Measurements from ENCODE around the gene REEP5.

REEP5 gene

DNA sequence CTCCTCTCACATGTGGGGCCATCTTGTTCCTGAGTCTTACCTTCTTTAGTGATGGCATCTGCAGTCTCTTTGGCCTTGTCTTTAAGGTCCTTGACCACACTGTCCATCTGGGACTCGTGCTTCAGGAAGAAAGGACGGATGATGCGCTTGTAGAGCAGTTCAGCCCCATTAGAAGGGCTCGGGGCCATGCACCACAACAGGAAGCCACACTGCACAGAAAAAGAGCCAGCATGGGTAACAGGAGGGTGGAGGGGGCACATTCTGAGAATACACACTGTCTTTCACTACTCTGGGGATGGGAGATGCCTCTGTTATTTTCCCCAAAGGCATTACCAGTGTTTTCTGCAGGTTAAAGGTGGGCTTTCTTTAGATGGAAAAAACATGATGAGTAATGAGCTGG lies 35.1 kb downstream of the REEP5 start:
- TF ChIP-seq MYC (IDR thresholded peaks at IDR 0.05; ENCODE audit: low read depth, low read length) = no peak
- TF ChIP-seq, protein P1, sequence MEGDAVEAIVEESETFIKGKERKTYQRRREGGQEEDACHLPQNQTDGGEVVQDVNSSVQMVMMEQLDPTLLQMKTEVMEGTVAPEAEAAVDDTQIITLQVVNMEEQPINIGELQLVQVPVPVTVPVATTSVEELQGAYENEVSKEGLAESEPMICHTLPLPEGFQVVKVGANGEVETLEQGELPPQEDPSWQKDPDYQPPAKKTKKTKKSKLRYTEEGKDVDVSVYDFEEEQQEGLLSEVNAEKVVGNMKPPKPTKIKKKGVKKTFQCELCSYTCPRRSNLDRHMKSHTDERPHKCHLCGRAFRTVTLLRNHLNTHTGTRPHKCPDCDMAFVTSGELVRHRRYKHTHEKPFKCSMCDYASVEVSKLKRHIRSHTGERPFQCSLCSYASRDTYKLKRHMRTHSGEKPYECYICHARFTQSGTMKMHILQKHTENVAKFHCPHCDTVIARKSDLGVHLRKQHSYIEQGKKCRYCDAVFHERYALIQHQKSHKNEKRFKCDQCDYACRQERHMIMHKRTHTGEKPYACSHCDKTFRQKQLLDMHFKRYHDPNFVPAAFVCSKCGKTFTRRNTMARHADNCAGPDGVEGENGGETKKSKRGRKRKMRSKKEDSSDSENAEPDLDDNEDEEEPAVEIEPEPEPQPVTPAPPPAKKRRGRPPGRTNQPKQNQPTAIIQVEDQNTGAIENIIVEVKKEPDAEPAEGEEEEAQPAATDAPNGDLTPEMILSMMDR (IDR thresholded peaks at IDR 0.05; ENCODE audit: low read depth, low read length) = no peak
- TF ChIP-seq, protein P2, sequence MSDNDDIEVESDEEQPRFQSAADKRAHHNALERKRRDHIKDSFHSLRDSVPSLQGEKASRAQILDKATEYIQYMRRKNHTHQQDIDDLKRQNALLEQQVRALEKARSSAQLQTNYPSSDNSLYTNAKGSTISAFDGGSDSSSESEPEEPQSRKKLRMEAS (IDR thresholded peaks at IDR 0.05; ENCODE audit: low read depth, low read length) = no peak
- no peak for TF ChIP-seq POLR2A (IDR thresholded peaks at IDR 0.05; ENCODE audit: extremely low read depth, insufficient read length)
- DNase-seq (ENCODE audit: low read depth) = no peak
- no peak overlapping the region for H3K4me3 ChIP-seq (ENCODE audit: low read depth, low read length)

DNA sequence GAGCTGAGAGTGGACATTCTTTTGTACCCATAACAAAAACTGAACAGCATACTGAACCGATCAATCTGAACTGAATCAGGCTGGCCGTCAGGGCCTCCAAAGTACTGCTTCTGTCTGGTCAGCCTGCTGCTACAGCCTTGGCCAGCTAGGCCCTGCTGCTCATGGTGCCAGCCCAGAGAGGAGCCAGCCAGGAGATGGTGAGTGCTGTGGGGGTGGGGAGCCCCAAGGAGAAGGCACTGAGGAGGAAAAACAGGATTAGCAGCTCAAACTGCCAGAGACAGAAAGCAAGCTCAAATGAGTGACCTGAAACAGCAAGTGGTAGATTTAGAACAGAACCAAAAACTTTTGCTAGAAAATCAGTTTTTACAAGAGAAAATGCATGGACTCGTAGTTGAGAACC lies 37.0 kb downstream of the REEP5 start:
- DNase-seq (ENCODE audit: low read depth) = no peak
- H3K4me3 ChIP-seq (ENCODE audit: low read depth, low read length) = no peak overlapping the region
- TF ChIP-seq, protein P2 (IDR thresholded peaks at IDR 0.05; ENCODE audit: low read depth, low read length) = no peak
- TF ChIP-seq POLR2A (IDR thresholded peaks at IDR 0.05; ENCODE audit: extremely low read depth, insufficient read length) (no peak), MYC (IDR thresholded peaks at IDR 0.05; ENCODE audit: low read depth, low read length) (no peak)
- TF ChIP-seq, protein P1 (IDR thresholded peaks at IDR 0.05; ENCODE audit: low read depth, low read length) = no peak

DNA sequence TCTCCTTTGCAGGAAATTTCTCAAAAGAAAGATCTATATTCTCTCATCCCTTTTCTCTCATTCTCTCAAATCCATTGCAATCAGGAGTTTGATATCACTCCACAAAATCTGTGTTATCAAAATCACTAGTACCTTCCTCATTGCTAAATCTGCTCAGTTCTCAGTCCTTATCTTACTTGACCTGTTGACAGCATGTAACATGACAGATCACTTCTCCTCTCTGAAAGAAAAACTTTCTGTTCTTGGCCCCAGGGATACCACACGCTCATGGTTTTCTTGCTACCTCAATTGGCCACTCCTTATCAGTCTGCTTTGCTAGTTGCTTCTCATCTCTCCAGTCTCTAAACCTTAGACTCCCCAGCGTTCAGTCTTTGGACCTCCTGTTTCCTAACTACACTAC lies 38.8 kb downstream of the REEP5 start:
- DNase-seq (ENCODE audit: low read depth) = no peak
- H3K4me3 ChIP-seq (ENCODE audit: low read depth, low read length) = no peak overlapping the region
- TF ChIP-seq, protein P1 (IDR thresholded peaks at IDR 0.05; ENCODE audit: low read depth, low read length) = no peak

DNA sequence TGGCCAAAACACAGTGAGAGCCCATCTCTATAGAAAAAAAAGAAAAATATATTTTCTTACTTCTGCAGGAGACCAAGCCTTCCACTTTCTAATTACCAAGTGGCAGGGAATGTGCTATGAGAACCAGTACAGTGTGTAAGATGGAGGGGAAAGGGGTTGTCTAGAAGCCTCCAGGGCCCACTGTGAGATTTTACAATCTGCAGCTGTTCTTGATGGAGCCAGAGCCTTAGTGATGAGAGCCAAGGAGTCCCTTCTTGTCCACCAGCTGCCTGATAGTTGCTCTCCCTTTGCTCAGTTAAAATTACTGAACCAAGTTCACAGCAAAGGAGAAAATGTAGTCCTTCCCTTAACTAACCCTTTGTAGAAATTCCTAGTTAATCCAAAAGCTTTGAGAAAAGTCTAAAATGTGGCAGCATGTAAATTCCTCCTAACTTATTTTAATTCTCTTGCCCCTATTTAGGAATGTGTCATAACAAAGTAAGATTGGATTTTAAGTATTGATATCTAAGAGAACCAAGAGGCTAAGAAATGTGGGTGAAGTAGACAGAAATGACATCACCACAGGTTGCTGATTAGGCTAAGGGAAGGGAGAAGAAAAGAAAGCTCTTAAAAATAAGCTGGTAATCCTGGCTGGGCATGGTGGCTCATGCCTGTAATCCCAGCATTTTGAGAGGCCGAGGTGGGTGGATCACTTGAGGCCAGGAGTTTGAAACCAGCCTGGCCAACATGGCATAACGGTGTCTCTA lies 41.6 kb downstream of the REEP5 start:
- DNase-seq (ENCODE audit: low read depth) = no peak
- no peak overlapping the region for H3K4me3 ChIP-seq (ENCODE audit: low read depth, low read length)

DNA sequence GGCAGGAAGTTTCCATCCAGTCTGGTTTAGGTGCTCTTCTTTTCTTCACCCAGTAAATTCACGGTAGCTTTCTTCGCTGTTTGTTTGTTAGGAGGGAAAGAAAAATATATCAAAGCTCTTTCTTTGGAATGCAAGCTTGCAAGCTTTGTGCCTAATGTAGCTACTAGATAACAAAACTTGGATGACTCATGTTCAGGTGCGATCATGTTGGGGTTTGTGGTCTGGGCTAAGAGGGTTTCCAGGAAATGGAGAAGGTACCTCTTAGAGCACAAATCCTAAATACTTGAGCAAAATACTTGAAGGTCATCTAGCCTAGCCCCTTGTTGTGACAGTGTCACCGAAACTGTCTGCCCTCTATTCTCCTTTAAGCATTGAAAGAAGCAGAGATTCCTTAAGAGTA lies 43.3 kb downstream of the REEP5 start:
- TF ChIP-seq POLR2A (IDR thresholded peaks at IDR 0.05; ENCODE audit: extremely low read depth, insufficient read length) = no peak
- TF ChIP-seq, protein P2 (IDR thresholded peaks at IDR 0.05; ENCODE audit: low read depth, low read length) = no peak
- TF ChIP-seq, protein P1 (IDR thresholded peaks at IDR 0.05; ENCODE audit: low read depth, low read length) = no peak
- no peak for TF ChIP-seq MYC (IDR thresholded peaks at IDR 0.05; ENCODE audit: low read depth, low read length)
- H3K4me3 ChIP-seq (ENCODE audit: low read depth, low read length) = no peak overlapping the region
- no peak for DNase-seq (ENCODE audit: low read depth)

More for the DNA sequence above, 41.6 kb downstream of the REEP5 start:
- TF ChIP-seq, protein P1 (IDR thresholded peaks at IDR 0.05; ENCODE audit: low read depth, low read length) = no peak
- TF ChIP-seq, protein P2 (IDR thresholded peaks at IDR 0.05; ENCODE audit: low read depth, low read length) = no peak
- TF ChIP-seq MYC (IDR thresholded peaks at IDR 0.05; ENCODE audit: low read depth, low read length) (no peak), POLR2A (IDR thresholded peaks at IDR 0.05; ENCODE audit: extremely low read depth, insufficient read length) (no peak)

DNA sequence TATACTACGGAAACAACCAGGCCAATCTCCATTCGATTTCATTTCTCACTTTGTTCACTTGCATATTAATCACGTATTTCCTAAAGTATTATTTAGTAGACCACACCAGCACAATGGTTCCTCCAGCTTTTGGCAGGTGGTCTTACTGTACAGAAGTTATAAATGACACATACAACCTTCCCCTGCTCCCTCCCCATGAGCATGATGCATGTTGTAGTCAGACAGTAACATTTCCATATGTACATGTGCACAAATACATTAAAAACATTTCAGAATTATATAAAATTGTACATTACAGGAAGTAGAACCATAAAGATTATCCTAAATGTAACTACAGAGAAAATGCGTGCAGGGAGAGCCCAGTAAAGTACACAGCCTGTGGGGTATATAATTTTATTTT lies 43.9 kb downstream of the REEP5 start:
- TF ChIP-seq MYC (IDR thresholded peaks at IDR 0.05; ENCODE audit: low read depth, low read length) (no peak), POLR2A (IDR thresholded peaks at IDR 0.05; ENCODE audit: extremely low read depth, insufficient read length) (no peak)
- TF ChIP-seq, protein P1 (IDR thresholded peaks at IDR 0.05; ENCODE audit: low read depth, low read length) = no peak
- TF ChIP-seq, protein P2 (IDR thresholded peaks at IDR 0.05; ENCODE audit: low read depth, low read length) = no peak
- no peak overlapping the region for H3K4me3 ChIP-seq (ENCODE audit: low read depth, low read length)
- DNase-seq (ENCODE audit: low read depth) = no peak

Measured in NB4 (cell line).